ENCODE data around the gene TMEM176B. TPM values are rescaled to one million over a fixed set of nuclear protein-coding genes. Genes with fewer than 3 reads are reported as not detected.
A peak's percentile ranks its signal among the peaks of the same experiment; 100 is the strongest.

Gene TMEM176B
- 10 to 100 TPM in 1 of 4 donors, 1 to 10 TPM in 3; 2.5 to 14.5 (median 4.9) TPM for total RNA-seq

DNA sequence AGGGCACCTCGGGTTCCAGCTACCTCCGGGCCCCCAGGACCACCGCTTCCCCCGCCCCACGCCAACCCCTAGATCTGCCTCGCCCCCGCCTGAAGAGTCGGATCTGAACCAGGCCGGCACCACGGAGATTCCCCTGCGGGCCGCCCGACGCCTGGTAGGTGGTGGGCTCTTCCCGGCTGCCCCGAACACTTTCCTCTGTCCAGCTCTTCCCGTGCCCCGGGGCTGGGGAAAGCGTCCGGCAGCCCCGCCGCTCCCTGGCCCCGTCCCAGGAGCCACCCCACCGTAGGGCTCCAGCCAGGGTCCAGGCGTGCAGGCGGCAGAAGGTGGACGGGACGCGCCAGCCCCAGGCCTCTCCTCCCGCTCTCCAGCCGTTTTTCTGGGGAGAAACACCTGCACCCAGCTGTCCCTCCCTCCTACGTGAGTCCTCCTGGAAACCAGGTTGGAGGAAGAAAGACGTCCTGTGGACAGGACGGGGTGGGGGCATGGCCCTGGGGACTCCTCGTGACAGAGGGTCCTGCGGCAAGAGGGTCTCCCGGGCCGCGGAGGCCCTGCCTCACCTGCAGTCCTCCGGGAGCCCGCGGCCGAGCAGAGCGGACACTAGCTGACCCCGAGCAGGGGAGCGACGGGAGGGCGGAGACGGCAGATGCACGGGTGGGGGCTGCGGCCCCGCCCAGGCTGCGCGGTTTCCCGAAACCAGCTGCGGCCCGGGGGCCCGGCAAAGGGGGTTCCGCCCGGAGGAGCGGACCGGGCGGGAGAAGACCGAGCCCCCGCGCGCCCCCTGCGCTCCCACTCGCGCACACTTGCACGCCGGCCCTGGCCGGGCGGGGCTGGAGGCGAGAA is at the start of gene TMEM176B:
TMEM176B (minus strand) TSS at position 624 of the 840 bp plus-strand sequence. CDS start 3,795 bp downstream, outside the sequence.
- Histone ChIP-seq H3K27me3 (peaks cover 54% of the 10 kb centered on the region), H3K36me3 (no peaks in the 10 kb centered on the region), H3K27ac (peak within 1 kb of the TSS; percentile 61), H3K9me3 (no peaks in the 10 kb centered on the region), H3K4me1 (peaks cover 20% of the 10 kb centered on the region), H3K4me3 (peak within 1 kb of the TSS; percentile 64)
- TF ChIP-seq EP300 (IDR thresholded peaks at IDR 0.05): no peak
- no peak for TF ChIP-seq CTCF (IDR thresholded peaks at IDR 0.05)
- TF ChIP-seq POLR2A (IDR thresholded peaks at IDR 0.05): no peak
- no peak for DNase-seq (ENCODE audit: low spot score in 2 of 2)
- WGBS: 23% methylated on average over 24 of the region's 75 CpGs

DNA sequence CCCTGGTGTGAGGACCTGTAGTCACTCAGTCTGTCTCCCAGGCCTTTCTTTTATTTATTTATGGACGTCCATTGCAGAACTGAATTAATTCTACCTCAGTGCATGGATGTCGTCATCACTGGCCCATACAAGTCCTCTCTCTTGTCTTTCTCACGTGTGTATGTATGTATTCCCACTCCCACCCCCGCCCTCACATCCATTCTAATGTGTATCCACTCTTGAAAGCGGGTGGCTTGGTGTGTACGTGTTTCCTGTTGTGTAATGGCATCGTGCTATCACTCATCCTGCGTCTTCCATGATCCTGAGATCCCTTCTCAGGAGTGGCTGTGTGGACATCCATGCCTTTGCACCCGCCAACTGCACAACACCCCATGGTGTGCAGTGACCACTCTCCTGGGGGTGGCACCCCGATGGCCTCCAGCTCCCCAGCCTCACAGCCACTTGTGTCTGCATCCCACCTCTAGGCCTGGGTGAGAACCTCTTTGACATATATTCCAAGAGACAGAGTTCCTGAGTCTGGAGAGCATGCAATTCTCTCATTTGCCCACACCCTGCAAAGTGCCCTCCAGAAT is 49.1 kb upstream of the TMEM176B start:
- WGBS: 86% methylated on average over 10 of the region's 10 CpGs
- no peak for TF ChIP-seq POLR2AphosphoS5 (IDR thresholded peaks at IDR 0.05)
- TF ChIP-seq EP300 (IDR thresholded peaks at IDR 0.05): no peak
- no peak for TF ChIP-seq POLR2A (IDR thresholded peaks at IDR 0.05)
- TF ChIP-seq CTCF (IDR thresholded peaks at IDR 0.05): no peak
- Histone ChIP-seq H3K36me3 (no peaks in the 10 kb centered on the region), H3K27ac (no peak overlapping the region), H3K9me3 (no peaks in the 10 kb centered on the region), H3K4me1 (no peaks in the 10 kb centered on the region), H3K4me3 (no peak overlapping the region), H3K27me3 (peaks cover 7% of the 10 kb centered on the region)
- no peak for DNase-seq (ENCODE audit: low spot score in 2 of 2)

DNA sequence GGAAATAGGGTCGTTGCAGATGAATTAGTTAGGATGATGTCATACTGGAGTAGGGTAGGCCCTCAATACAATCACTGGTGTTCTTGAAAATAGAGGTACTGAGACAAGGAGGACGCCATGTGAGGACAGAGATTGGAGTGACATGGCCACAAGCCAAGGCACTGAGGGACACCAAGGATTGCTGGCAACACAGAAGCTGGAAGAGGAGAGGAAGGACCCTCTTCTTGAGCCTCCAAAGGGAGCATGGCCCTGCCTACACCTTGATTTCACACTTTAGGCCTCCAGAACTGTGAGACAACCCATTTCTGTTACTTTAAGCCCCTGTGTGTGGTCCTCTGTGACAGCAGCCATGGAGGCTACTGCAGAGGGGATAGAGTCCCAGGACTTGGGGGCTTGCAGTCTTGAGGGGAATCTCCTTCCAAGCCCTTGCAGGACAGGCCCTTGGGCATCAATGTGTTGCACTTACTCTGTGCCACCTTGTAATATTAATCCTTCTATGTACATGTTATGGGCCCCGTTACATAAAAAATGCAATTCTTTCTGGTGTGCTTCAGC is 48.5 kb upstream of the TMEM176B start:
- Histone ChIP-seq H3K27me3 (peaks cover 7% of the 10 kb centered on the region), H3K4me1 (no peaks in the 10 kb centered on the region), H3K9me3 (no peaks in the 10 kb centered on the region), H3K27ac (no peak overlapping the region), H3K4me3 (no peak overlapping the region), H3K36me3 (no peaks in the 10 kb centered on the region)
- TF ChIP-seq POLR2A (IDR thresholded peaks at IDR 0.05): no peak
- no peak for TF ChIP-seq CTCF (IDR thresholded peaks at IDR 0.05)
- no peak for TF ChIP-seq POLR2AphosphoS5 (IDR thresholded peaks at IDR 0.05)
- TF ChIP-seq EP300 (IDR thresholded peaks at IDR 0.05): no peak
- DNase-seq (ENCODE audit: low spot score in 2 of 2): no peak
- 78% methylated on average over 3 of the region's 3 CpGs for WGBS

- Histone ChIP-seq H3K4me3 (no peak overlapping the region), H3K36me3 (no peaks in the 10 kb centered on the region), H3K27me3 (peaks cover 7% of the 10 kb centered on the region), H3K9me3 (no peaks in the 10 kb centered on the region), H3K27ac (no peak overlapping the region), H3K4me1 (no peaks in the 10 kb centered on the region)
- DNase-seq (ENCODE audit: low spot score in 2 of 2): no peak
- 87% methylated on average over 8 of the region's 8 CpGs for WGBS
- TF ChIP-seq EP300 (IDR thresholded peaks at IDR 0.05) (no peak), POLR2A (IDR thresholded peaks at IDR 0.05) (no peak), CTCF (IDR thresholded peaks at IDR 0.05) (no peak), POLR2AphosphoS5 (IDR thresholded peaks at IDR 0.05) (no peak)
Observed at GRCh38 chr7:150848111-150848510, 47.9 kb upstream of the TMEM176B start.

GRCh38 chr7:150847536-150847935 is 47.4 kb upstream of the TMEM176B start:
- H3K36me3 ChIP-seq: no peaks in the 10 kb centered on the region
- no peaks in the 10 kb centered on the region for H3K9me3 ChIP-seq
- H3K27me3 ChIP-seq: peaks cover 7% of the 10 kb centered on the region
- TF ChIP-seq EP300 (IDR thresholded peaks at IDR 0.05) (no peak), CTCF (IDR thresholded peaks at IDR 0.05) (no peak), POLR2AphosphoS5 (IDR thresholded peaks at IDR 0.05) (no peak), POLR2A (IDR thresholded peaks at IDR 0.05) (no peak)
- DNase-seq (ENCODE audit: low spot score in 2 of 2): no peak
- WGBS: 92% methylated on average over 4 of the region's 5 CpGs
- H3K4me1 ChIP-seq: no peaks in the 10 kb centered on the region
- H3K27ac ChIP-seq: no peak overlapping the region
- H3K4me3 ChIP-seq: no peak overlapping the region

All from suprapubic skin (tissue), 4 donors.